Activated T-helper 2 cell treated with anti-CD3 and anti-CD28 coated beads, Interferon-gamma antibody, Interleukin-2, Interleukin-4, amounts not matched to agents 10 μg/mL and 5 μg/mL and 100 μg/mL, durations not matched to agents 14 hours and 24 hours and 36 hours (primary cell): Measurements from ENCODE around the gene MED9. TPM values are rescaled to one million over a fixed set of nuclear protein-coding genes. Genes with fewer than 3 reads are reported as not detected.
"Not testable (repeated sequence)": the region's sequence is repeated elsewhere in the genome, so short reads cannot be mapped to it uniquely, and the experiment has no call there.

Source experiments
- DNase-seq: peaks from one replicate; pipeline ENCODE4 v3.0.0; 2021; ENCODE audit warnings: low spot score
- H3K27ac Mint-ChIP-seq: one replicate; pipeline ENCODE4 v1.8.0; 2021; ENCODE audit warnings: mixed read lengths
- H3K27me3 Mint-ChIP-seq: one replicate; pipeline ENCODE4 v1.8.0; 2021; ENCODE audit warnings: low read depth, mixed read lengths
- H3K36me3 Mint-ChIP-seq: one replicate; pipeline ENCODE4 v1.8.0; 2021; ENCODE audit warnings: low read depth, mixed read lengths
- H3K4me1 Mint-ChIP-seq: one replicate; pipeline ENCODE4 v1.8.0; 2021; ENCODE audit warnings: low read depth, mixed read lengths
- H3K4me3 Mint-ChIP-seq: one replicate; pipeline ENCODE4 v1.8.0; 2021; ENCODE audit warnings: low read depth, mild to moderate bottlenecking, moderate library complexity, mixed read lengths
- H3K9me3 Mint-ChIP-seq: one replicate; pipeline ENCODE4 v1.8.0; 2021; ENCODE audit warnings: mixed read lengths
- intact Hi-C: fragments of 100-400 bp; cut with micrococcal nuclease; formaldehyde crosslinking; loops from one replicate; pipeline ENCODE4 v1.15.1; 2023
- total RNA-seq: library from RNA; stranded (reverse); gene quantifications from 2 replicates; pipeline ENCODE4 v1.2.3, GENCODE V29; 2022

The MED9 gene
- total RNA-seq, 1 donor from 2014 or later = 12.6 TPM

DNA sequence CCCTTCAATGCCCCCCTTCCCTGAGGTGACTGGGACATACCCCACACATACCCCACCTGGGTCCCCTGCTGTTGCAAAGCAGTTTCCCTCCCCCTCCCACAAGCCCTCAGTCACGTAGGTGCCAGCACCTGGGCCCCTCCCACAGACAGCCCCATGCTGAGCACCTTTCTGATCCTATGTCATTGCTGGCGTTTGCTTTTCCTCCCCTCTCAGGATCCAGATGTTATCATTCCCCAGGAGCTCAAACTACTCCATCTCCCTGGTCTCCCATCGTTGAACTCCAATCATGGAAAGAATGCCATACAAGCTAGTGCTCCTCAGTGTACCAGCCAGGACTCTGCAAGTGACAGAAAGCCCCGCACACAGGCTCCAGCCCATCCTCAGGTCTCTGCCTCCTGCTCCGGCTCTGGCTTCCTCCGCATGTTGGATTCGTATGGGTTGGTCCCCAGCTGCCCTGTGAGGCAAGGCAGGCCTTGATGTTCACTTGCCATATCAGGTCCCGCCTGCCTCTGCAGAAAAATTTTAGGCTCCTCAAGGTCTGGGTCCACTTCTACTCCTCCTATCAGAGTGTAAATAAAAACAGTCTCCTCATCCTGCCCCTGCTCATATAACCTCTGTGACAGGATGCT lies 31.4 kb upstream of the MED9 start:
- Mint-ChIP-seq H3K4me1 (no peaks in the 10 kb centered on the region), H3K27ac (no peak overlapping the region), H3K9me3 (no peaks in the 10 kb centered on the region), H3K27me3 (peaks cover 1% of the 10 kb centered on the region), H3K4me3 (no peak overlapping the region), H3K36me3 (no peaks in the 10 kb centered on the region)
- DNase-seq = no peak
- intact Hi-C loops = no loop called here

DNA sequence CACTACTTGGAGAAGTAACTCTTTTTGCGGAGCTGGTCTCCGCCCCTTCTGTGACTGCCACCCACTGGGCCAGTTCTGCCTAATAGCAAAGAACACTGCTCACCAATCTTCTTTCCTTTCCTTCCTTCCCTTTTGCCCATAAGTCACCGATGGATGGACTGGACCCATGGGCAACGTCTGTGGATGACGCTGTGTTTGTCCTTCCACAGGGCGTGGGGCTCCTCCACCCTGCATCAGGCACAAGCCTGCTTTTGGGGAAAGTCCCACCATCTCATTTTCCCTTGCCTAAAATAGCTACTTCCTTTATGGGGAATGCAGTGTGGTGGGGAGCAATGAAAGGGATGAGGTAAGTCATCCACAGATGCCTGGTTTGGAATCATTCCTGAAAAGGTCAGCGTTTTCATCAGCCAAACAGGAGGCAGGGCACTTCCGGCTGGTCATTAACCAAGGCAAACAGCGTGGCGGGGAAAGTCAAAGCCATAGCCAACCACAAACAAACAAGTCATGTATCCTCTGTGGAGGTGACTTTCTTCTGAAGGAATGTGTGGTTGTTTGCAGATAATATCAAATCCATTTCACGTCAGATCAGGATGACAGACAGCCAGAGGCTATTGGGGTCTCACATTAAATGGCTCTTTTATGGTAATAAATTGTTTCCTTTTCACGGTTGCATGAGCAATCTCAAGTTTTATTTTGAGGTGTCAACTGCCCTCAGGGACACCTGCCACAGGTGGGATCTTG lies 30.7 kb upstream of the MED9 start:
- intact Hi-C loops = no loop called here
- no peaks in the 10 kb centered on the region for H3K4me1 Mint-ChIP-seq
- peaks cover 1% of the 10 kb centered on the region for H3K27me3 Mint-ChIP-seq
- no peak overlapping the region for H3K27ac Mint-ChIP-seq
- DNase-seq = no peak
- no peak overlapping the region for H3K4me3 Mint-ChIP-seq
- no peaks in the 10 kb centered on the region for H3K9me3 Mint-ChIP-seq
- no peaks in the 10 kb centered on the region for H3K36me3 Mint-ChIP-seq

DNA sequence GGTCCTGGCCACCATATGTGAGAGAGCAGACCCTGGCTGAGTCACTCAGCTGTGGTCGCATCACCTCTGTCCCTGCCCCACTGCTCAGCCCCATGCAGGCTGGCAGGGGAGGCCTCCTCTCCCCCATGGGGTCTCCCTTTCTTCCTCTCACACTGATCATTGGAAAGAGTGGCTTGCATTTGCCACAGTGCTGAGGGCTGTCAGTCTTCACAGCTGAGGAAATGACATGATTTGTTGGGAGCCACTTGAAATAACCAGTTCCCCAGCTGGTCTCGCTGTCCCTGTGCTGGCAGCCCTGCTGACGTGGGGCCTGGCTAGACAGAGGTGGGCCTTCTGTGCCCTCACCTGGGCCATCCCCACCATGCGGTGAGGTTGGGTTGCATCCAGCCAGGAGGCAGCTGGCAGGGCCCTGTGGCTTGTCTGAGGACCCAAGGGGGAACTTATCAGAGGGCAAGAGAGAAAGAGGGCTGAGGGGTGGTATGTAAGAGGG lies 30.1 kb upstream of the MED9 start:
- DNase-seq = no peak
- Mint-ChIP-seq H3K27ac (no peak overlapping the region), H3K27me3 (peaks cover 1% of the 10 kb centered on the region), H3K36me3 (no peaks in the 10 kb centered on the region), H3K4me1 (no peaks in the 10 kb centered on the region), H3K4me3 (no peak overlapping the region), H3K9me3 (no peaks in the 10 kb centered on the region)
- intact Hi-C loops = no loop called here

DNA sequence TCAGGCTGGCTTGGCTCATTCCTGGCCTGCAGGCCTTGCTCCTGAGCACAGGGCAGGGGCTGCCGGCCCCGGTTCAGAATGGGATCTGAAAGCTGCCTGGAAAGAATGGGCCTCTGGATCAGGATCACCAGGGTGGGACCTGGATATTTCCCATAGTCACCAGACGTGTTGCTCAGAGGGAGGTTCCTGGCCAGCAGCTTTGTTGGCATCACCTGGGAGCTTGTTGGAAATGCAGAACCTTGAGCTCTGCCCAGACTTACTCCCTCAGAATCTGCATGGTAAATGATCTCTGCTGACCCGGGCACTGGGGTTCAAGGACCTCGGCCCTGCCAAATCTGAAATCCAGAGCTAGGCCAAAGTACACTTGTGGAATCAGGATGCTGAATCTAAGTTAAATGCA lies 29.5 kb upstream of the MED9 start:
- no peak for DNase-seq
- intact Hi-C loops = no loop called here
- Mint-ChIP-seq H3K27me3 (peaks cover 1% of the 10 kb centered on the region), H3K4me1 (no peaks in the 10 kb centered on the region), H3K9me3 (no peaks in the 10 kb centered on the region), H3K4me3 (no peak overlapping the region), H3K27ac (no peak overlapping the region), H3K36me3 (no peaks in the 10 kb centered on the region)

DNA sequence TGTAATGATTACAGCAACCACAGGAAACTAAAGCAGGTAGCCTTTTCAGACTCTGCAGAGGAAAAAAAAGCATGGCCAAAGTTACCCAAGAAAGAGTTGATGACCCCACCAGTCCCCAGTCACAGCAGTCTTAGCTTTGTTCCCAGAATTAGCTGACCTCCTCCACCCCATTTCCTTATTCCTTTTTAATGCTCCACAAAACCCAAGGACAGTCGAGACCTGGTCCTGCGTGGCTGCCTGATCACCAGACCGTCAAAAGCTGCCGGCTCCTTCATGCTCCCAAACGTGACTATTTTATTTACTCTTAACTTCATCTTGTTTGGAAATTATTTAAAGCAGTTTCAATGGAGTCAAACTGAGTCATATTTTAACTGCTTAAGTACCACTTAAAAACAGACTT lies 28.7 kb upstream of the MED9 start:
- Mint-ChIP-seq H3K36me3 (no peaks in the 10 kb centered on the region), H3K4me3 (no peak overlapping the region), H3K4me1 (no peaks in the 10 kb centered on the region), H3K9me3 (no peaks in the 10 kb centered on the region), H3K27ac (no peak overlapping the region), H3K27me3 (peaks cover 1% of the 10 kb centered on the region)
- intact Hi-C loops = no loop called here
- no peak for DNase-seq

- Mint-ChIP-seq H3K4me1 (no peaks in the 10 kb centered on the region), H3K27me3 (peaks cover 1% of the 10 kb centered on the region), H3K27ac (no peak overlapping the region), H3K36me3 (no peaks in the 10 kb centered on the region), H3K4me3 (no peak overlapping the region), H3K9me3 (no peaks in the 10 kb centered on the region)
- intact Hi-C loops = no loop called here
- no peak for DNase-seq
Observed at GRCh38 chr17:17448723-17449122, 28.1 kb upstream of the MED9 start.

- H3K27ac Mint-ChIP-seq = no peak overlapping the region
- no peaks in the 10 kb centered on the region for H3K9me3 Mint-ChIP-seq
- DNase-seq = no peak
- H3K27me3 Mint-ChIP-seq = peaks cover 1% of the 10 kb centered on the region
- intact Hi-C loops = no loop called here
- H3K4me1 Mint-ChIP-seq = no peaks in the 10 kb centered on the region
- H3K36me3 Mint-ChIP-seq = no peaks in the 10 kb centered on the region
- no peak overlapping the region for H3K4me3 Mint-ChIP-seq
Observed at GRCh38 chr17:17453088-17453487, 23.7 kb upstream of the MED9 start.

DNA sequence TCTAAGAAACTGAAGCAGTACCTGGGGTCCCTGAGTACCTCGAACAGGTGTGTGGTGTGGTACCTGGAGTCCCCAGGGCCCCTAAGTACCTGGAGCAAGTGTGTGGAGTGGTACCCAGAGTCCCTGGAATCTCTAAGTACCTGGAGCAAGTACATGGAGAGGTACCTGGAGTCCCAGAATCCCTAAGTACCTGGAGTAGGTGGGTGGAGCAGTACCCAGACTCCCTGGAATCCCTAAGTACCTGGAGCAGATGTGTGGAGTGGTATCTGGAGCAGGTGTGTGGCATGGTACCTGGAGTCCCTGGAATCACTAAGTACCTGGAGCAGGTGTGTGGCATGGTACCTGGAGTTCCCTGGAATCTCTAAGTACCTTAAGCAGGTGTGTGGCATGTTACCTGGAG lies 22.5 kb upstream of the MED9 start:
- Mint-ChIP-seq H3K27ac (no peak overlapping the region), H3K4me3 (no peak overlapping the region)

GRCh38 chr17:17454700-17455099 lies 22.1 kb upstream of the MED9 start:
- DNase-seq, H3K27ac Mint-ChIP-seq, H3K4me1 Mint-ChIP-seq, H3K36me3 Mint-ChIP-seq, intact Hi-C loops, H3K4me3 Mint-ChIP-seq, H3K9me3 Mint-ChIP-seq, H3K27me3 Mint-ChIP-seq: not testable (repeated sequence)

More for the DNA sequence above, 22.5 kb upstream of the MED9 start:
- H3K36me3 Mint-ChIP-seq = no peaks in the 10 kb centered on the region
- DNase-seq = no peak
- H3K4me1 Mint-ChIP-seq = no peaks in the 10 kb centered on the region
- no peaks in the 10 kb centered on the region for H3K9me3 Mint-ChIP-seq
- peaks cover 1% of the 10 kb centered on the region for H3K27me3 Mint-ChIP-seq
- intact Hi-C loops = no loop called here

DNA sequence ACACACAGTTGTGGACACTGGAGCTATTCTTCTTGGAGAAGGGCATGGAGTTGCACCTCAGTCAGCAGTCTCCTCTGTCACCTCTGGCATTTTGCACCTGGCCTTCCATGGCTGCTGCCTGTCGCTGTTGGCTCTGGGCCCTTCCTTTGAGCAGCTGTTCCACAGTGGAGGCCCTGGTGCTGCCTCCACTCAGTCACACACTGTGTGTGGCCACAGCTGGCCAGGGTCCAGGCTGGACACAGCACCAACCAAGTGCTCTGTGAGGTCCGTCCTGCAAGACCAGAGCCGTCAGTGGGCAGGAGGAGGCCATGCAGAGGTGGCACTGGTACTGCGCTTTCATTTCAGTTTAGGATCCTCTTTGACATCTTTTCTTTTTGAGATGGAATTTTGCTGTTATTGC lies 21.6 kb upstream of the MED9 start:
- DNase-seq = no peak
- Mint-ChIP-seq H3K4me3 (no peak overlapping the region), H3K9me3 (peaks cover 4% of the 10 kb centered on the region), H3K27ac (no peak overlapping the region), H3K27me3 (no peaks in the 10 kb centered on the region), H3K36me3 (no peaks in the 10 kb centered on the region), H3K4me1 (no peaks in the 10 kb centered on the region)
- intact Hi-C loops = no loop called here

- Mint-ChIP-seq H3K36me3 (no peaks in the 10 kb centered on the region), H3K27me3 (no peaks in the 10 kb centered on the region), H3K4me1 (no peaks in the 10 kb centered on the region), H3K27ac (no peak overlapping the region), H3K9me3 (peaks cover 8% of the 10 kb centered on the region), H3K4me3 (no peak overlapping the region)
- intact Hi-C loops = no loop called here
- no peak for DNase-seq
Observed at GRCh38 chr17:17456251-17456650, 20.5 kb upstream of the MED9 start.

DNA sequence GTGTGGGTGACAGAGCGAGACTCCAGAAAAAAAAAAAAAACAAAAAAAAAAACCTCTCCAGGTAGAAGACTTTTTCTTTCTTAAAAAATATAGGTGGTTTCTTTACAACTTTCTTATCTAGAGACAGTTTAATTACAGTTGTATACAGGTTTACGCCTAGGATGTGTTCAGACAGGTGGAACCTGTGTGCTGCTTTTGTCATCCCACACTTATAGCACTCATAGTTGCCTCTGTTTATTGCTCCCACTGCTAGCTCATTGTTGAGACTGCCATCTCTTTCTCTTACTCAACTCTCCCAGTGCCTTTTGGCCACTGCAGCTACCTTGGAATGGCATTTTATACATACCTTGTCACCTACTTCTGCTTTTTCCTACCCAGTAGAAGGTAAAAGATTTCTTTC lies 19.1 kb upstream of the MED9 start:
- Mint-ChIP-seq H3K36me3 (no peaks in the 10 kb centered on the region), H3K27me3 (no peaks in the 10 kb centered on the region), H3K9me3 (peaks cover 8% of the 10 kb centered on the region), H3K27ac (no peak overlapping the region), H3K4me1 (no peaks in the 10 kb centered on the region), H3K4me3 (no peak overlapping the region)
- no peak for DNase-seq
- intact Hi-C loops = no loop called here

DNA sequence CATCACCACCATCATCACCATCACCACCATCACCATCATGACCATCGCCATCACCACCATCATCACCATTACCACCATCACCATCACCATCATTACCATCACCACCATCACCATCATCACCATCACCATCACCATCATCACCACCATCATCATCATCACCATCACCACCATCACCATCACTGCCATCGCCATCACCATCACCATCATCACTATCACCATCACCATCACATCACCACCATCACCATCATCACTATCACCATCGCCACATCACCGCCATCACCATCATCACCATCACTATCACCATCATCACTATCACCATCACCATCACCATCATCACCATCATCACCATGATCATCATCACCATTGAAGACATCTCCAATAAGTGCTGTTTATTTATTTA lies 16.8 kb upstream of the MED9 start:
- Mint-ChIP-seq H3K4me1 (no peaks in the 10 kb centered on the region), H3K4me3 (no peak overlapping the region), H3K9me3 (peaks cover 8% of the 10 kb centered on the region), H3K27ac (no peak overlapping the region), H3K27me3 (peaks cover 5% of the 10 kb centered on the region), H3K36me3 (no peaks in the 10 kb centered on the region)
- intact Hi-C loops = no loop called here
- DNase-seq = no peak
